GM12801 (cell line): ENCODE results near the gene ZBED2.

ENCODE experiments used
- CTCF ChIP-seq: IDR thresholded peaks from one replicate; pipeline ENCODE4 v1.5.1; 2011; ENCODE audit warnings: control low read depth; ENCODE audit not compliant: insufficient read length; ENCODE audit errors: extremely low read depth

Gene ZBED2

DNA sequence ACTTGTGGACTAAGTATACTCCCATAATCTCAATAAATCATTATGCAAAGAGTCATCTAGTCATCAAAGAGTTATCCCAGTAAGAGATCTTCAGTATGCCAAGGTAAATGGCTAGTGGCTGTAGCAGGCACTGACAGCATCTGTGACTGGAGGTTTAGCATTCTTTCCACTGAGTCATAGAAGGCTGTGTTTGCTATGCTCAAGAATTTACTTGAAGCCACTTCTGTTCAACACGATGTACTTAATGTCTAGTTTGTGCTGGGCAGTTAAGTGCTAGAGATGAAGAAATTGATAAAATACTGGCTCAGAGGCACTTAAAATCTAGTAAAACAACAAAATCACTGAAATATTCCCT is 13.0 kb downstream of the ZBED2 start:
- TF ChIP-seq CTCF: no peak

GRCh38 chr3:111581403-111582119 is 13.6 kb downstream of the ZBED2 start:
- TF ChIP-seq CTCF: no peak

- TF ChIP-seq CTCF: no peak
Measured at GRCh38 chr3:111579495-111579894, 15.7 kb downstream of the ZBED2 start.

DNA sequence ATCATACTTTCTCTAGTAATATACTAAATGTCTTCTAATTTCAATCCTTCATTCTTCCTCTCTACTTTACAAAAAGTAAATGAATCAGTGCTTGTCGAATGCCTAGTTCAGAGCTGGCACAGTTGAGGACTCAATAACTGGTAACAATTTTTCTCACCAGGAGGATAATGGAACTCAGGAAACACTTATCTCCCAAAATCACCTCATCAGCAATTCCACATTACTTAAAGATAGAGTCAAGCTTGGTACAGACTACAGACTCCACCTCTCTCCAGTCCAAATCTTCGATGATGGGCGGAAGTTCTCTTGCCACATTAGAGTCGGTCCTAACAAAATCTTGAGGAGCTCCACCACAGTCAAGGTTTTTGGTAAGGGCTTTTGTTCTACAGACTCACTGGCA is 16.3 kb downstream of the ZBED2 start:
- TF ChIP-seq CTCF: no peak

DNA sequence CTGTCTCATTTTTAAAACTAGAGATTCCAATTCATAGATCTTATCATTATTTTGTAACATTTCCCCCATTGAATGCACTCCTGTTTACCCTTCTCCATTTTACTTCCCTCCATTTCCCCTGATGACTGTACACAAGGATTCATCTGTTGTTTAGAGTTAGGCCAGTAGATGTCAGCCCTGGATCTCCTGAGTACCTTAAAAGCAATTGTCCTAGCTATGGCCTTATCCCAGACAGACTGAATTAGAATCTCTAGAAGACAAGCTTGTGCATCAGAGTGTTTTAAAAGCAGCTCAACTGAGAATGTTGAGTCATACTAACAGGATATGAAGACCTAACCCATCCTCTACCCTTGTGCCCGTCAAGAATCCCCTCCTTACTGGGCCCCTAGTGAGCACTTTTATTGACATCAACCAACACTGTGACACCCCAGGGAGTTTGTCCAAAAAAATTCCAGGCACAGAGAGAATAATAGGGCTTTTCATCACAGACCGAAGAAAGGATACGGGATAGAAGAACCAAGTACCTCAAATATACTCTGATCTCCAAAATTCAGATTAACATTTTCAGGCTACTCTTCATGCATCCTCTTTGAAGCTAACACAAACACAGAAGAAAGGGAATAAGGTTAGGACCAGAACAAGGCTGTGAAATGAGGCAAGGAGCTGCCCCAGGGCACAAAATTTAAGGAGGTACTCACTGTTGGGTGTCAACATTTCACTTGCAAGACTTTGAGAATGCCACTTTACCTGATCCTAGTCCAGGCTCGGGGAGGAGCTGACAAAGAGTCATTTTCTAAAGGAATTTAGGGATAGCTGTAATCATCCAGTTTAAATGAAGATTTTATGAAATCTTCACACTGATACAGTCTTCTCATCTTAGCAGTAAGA is 17.1 kb downstream of the ZBED2 start:
- no peak for TF ChIP-seq CTCF

DNA sequence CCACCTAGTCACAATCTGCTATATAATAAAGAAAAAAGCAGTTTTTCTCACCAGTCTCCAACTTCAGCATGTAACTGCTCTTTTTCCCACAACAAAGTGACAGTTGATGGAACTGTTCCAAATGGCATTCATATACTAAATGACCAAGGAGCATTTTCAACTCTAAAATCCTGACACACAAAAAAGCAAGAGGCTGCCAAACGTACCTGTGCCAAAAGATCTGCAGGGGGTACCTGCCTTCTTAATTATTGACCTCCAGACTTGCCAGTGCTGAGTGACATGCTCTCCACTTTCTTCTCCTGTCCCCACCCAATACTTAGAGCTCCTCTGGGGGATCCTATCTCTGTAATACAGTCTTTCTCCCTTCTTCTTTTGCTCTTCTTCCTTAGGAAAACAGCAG is 18.0 kb downstream of the ZBED2 start:
- no peak for TF ChIP-seq CTCF

- no peak for TF ChIP-seq CTCF
Measured at GRCh38 chr3:111571907-111572460, 23.2 kb downstream of the ZBED2 start.
